ENCODE results near the gene ANKHD1.

The ANKHD1 gene, protein sequence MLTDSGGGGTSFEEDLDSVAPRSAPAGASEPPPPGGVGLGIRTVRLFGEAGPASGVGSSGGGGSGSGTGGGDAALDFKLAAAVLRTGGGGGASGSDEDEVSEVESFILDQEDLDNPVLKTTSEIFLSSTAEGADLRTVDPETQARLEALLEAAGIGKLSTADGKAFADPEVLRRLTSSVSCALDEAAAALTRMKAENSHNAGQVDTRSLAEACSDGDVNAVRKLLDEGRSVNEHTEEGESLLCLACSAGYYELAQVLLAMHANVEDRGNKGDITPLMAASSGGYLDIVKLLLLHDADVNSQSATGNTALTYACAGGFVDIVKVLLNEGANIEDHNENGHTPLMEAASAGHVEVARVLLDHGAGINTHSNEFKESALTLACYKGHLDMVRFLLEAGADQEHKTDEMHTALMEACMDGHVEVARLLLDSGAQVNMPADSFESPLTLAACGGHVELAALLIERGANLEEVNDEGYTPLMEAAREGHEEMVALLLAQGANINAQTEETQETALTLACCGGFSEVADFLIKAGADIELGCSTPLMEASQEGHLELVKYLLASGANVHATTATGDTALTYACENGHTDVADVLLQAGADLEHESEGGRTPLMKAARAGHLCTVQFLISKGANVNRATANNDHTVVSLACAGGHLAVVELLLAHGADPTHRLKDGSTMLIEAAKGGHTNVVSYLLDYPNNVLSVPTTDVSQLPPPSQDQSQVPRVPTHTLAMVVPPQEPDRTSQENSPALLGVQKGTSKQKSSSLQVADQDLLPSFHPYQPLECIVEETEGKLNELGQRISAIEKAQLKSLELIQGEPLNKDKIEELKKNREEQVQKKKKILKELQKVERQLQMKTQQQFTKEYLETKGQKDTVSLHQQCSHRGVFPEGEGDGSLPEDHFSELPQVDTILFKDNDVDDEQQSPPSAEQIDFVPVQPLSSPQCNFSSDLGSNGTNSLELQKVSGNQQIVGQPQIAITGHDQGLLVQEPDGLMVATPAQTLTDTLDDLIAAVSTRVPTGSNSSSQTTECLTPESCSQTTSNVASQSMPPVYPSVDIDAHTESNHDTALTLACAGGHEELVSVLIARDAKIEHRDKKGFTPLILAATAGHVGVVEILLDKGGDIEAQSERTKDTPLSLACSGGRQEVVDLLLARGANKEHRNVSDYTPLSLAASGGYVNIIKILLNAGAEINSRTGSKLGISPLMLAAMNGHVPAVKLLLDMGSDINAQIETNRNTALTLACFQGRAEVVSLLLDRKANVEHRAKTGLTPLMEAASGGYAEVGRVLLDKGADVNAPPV (N-terminal part only)

DNA sequence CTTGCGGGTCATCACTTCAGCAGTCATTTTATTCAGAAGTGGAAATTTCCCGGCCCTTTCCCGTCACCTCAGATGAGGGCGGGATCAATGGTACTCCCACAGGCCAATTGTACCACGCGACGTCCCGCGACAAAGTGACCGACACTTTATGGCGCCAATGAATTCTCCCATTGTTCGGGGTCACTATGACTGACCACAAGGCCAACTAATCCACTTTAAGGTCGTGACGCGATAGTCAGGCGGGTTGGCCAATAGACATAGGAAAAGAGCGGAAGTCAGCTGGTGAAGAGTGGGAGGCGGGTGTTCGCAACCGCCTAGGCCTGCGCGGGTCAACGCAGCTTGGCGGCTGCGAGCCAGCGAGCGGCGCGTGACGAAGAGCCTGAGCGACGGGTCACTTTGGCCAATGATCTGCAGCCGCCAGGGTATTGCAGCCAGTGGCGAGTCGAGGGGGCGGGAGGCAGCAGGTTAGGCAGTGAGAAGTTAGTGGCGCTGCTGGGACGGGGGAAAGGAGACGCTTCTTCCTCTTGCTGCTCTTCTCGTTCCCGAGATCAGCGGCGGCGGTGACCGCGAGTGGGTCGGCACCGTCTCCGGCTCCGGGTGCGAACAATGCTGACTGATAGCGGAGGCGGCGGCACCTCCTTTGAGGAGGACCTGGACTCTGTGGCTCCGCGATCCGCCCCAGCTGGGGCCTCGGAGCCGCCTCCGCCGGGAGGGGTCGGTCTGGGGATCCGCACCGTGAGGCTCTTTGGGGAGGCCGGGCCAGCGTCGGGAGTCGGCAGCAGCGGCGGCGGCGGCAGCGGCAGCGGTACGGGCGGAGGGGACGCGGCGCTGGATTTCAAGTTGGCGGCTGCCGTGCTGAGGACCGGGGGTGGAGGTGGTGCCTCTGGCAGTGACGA is at the start of gene ANKHD1:
ANKHD1 (plus strand) TSS at position 472 of the 896 bp plus-strand sequence; CDS start at position 607, 135 bp downstream.
- peak; percentile 99 for DNase-seq

DNA sequence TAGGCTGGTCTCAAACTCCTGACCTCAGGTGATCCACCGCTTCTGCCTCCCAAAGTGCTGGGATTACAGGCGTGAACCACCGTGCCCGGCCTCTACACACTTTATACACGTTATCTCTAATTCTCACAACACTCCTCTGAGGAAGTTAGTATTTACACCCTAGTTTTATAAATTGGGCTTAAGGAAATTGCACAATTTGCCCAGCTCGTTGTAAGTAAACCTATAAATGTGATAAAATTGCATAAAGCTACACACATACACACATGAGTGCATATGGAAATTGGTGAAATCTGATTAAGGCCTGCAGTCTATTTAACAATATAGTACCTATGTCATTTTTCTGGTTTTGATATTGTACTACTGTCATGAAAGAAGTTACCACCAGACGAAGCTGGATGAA is 46.1 kb upstream of the ANKHD1 start:
- no peak for DNase-seq

DNA sequence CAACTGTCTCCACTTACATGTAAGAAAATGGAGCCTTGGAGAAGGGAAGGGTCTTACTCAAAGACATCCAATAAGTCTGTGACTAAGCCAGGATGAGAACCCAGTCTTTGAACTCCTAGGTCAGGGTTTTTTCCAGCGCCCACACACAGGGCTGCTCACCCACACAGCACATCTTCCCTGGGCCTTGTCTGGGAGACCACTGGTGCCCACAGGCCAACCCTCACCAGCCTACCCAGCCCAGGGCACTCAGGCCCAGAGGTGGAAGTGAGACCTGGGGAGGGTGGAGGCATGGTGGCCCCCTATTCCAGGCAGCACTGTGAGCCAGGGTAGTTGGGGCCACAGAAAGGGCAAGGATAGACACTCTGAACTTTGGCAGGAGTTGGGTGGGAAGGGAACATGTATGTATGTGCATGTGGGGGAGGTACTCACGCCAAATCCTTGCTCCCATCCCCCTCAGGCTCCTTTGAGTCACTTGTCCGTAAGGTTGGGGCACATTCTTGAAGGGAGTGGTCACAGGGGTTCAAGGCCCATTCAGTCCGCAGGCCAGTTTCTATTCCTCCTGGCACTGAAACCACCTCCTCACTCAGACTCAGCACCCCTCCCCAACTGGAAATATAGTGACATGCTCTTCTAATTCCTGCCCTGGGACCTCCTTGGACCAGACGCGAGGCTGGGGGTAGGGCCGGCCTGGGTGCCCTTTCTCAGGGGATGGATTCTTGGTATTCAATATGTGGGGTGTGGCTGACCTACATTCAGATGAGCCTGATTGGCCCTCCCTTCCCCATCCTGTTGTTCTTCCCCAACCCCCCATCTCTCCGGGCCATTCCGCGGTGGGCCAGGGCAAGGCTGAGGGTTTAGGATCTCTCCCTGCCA is 44.5 kb upstream of the ANKHD1 start:
- DNase-seq: no peak

DNA sequence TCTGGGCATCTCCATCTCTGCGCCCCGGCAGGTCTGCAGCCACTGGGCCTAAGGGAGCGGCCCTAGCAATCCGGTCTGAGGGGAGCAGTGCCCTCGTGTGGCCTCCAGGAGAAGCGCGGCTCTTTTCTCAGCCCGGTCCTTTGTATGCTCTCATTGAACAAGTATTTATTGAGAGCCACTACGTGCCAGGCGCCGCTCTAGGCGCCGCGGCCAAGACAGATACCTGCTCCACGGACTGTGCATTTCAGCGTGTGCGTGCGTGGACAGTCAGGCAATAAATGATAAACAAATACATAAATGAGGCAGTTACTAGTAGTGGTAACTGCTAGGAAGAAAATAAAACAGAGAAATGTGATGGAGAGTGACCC is 43.9 kb upstream of the ANKHD1 start:
- peak; percentile 74 for DNase-seq

DNA sequence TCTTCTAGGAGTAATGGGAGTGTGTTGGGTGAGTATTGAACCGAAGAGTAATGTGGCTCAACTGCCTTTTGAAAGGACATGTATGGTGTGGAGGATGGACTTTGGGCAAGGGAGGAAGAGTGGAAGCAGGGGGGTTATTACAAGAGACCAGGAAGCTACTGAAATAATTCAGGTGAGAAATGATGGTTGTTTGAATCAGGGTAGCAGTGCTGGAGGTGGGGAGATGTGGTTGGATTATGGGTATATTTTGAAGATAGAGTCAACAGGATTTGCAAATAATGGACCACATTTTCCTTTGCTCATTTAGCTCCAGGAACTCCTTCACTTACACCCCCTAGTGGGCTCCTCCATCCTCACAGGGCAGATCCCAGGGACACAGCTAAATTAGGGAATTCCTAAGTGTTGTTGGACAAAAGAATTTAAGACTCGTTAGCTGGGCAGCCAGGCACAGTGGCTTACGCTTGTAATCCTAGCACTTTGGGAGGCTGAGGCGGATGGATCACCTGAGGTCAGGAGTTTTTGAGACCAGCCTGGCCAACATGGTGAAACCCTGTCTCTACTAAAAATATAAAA is 42.8 kb upstream of the ANKHD1 start:
- no peak for DNase-seq

DNA sequence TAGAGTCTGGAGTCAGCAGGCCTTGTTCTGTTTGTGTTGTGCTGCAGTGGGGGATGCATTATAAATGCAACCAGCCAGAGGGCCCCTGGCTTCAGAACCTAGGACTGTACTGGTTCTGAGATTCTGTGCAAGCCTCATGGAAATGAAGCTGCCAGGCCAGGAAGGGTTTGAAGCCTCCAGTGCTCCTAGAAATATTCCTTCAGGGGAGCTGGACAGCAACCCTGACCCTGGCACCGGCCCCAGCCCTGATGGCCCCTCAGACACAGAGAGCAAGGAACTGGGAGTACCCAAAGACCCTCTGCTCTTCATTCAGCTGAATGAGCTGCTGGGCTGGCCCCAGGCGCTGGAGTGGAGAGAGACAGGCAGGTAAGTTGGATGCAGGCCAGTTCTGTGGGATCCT is 41.5 kb upstream of the ANKHD1 start, which contains the start of gene SLC4A9:
SLC4A9 (plus strand) TSS at position 94 of the 400 bp plus-strand sequence; CDS start at position 137, 43 bp downstream.
- DNase-seq: no peak

DNA sequence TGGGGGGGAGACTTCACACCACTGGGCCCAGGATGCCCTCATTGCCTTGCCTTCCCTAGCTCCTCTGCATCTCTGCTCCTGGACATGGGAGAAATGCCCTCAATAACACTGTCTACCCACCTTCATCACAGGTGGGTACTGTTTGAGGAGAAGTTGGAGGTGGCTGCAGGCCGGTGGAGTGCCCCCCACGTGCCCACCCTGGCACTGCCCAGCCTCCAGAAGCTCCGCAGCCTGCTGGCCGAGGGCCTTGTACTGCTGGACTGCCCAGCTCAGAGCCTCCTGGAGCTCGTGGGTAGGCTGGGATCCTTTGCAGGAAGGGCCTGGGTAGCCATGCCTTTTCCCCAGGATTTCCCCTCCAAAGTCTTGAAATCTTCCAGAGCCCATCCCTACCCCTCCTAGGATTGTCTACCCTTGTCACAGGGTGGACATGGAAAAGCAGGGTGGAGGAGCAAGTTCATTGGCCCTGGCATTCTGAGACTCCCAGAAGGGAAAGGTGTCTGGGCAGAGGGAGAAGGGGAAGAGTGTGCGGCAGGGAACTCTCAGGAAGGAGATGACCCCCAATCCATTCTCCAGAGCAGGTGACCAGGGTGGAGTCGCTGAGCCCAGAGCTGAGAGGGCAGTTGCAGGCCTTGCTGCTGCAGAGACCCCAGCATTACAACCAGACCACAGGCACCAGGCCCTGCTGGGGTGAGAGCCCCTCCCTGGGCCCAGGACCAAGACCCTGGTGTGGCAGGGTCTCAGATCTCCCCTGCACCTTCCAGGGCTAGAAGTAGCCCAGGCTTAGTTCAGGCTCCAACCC is 40.8 kb upstream of the ANKHD1 start:
- no peak for DNase-seq

DNA sequence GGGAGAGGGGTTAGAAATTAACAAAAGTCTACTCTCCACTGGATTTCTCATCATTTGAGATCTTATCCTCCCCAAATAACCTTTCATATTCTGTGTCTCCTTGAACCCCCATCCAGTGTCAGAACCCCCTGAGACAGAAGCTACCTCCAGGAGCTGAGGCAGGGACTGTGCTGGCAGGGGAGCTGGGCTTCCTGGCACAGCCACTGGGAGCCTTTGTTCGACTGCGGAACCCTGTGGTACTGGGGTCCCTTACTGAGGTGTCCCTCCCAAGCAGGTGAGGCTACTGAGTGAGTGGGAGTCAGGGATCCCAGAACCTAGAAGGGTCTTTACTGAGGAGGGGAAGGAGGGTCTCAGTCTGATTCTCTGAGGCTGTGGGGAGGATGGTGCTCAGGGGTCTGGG is 39.7 kb upstream of the ANKHD1 start:
- no peak for DNase-seq

DNA sequence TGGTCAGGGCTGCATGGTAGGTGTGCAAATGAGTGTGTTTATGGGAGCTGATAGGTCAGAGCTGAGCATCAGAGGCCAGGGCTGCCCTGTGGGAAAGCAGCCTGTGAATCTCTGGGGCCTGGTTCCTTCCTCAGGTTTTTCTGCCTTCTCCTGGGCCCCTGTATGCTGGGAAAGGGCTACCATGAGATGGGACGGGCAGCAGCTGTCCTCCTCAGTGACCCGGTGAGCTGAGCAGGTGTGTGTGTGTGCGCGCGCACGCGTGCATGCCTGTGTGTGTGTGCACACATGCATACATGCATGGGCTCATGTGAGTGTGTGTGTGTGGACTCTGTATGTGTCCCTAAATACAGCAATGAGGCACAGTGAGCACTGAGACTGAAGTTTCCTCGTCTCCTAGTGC is 39.3 kb upstream of the ANKHD1 start:
- DNase-seq: no peak

DNA sequence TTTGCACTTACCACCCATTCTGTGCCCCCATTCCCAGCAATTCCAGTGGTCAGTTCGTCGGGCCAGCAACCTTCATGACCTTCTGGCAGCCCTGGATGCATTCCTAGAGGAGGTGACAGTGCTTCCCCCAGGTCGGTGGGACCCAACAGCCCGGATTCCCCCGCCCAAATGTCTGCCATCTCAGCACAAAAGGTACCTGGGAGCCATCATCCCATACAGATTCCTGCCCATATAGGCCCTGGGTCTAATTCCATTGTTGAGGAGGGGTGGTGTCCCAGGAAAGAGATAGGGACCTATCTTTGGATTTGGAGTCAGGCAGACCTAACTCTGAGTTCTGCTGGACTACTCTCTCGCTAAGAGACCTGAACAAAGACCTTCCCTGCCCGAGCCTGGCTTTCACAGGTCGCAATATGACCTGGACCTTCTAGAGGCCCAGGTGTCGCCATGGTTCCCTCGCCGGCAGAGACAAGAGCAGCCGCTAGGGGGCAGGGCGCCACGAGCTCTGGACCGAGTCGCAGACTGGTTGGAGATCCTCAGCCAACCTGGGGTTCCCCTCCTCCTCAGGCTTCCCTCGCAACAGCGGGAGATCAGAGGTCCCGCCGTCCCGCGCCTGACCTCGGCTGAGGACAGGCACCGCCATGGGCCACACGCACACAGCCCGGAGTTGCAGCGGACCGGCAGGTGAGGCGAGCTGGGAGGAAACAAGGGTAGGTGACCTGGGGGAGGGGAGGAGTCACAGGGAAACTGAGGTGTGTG is 38.6 kb upstream of the ANKHD1 start:
- peak; percentile 74 for DNase-seq

DNA sequence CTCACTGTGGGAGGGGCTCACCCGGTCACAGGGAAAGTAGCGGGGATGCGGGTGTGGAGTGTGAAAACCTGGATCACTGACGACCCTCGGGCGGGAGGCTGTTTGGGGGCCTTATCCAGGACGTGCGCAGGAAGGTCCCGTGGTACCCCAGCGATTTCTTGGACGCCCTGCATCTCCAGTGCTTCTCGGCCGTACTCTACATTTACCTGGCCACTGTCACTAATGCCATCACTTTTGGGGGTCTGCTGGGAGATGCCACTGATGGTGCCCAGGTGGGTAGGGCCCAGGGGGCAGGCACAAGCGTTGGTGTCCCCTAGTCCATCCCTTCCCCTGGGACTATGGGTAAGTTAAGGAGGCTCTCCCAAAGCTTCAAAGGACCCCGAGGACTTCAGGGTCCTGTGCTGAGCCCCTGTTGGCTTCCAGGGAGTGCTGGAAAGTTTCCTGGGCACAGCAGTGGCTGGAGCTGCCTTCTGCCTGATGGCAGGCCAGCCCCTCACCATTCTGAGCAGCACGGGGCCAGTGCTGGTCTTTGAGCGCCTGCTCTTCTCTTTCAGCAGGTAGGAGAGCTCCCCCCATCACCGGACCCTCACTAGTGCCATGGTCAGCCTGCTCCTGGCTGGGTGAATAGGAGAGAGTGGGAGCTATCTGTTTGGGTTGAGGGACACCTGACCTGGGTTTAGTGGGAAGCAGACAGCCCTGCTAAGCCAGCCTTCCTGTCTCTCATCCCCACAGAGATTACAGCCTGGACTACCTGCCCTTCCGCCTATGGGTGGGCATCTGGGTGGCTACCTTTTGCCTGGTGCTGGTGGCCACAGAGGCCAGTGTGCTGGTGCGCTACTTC is 37.8 kb upstream of the ANKHD1 start:
- DNase-seq: no peak

DNA sequence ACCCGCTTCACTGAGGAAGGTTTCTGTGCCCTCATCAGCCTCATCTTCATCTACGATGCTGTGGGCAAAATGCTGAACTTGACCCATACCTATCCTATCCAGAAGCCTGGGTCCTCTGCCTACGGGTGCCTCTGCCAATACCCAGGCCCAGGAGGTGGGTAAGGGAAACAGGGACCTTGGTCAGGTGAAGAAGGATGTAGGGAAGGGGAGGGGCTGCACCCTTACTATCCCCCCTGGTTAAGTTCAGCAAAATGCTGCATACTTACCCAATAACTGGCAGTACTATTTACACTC is 37.2 kb upstream of the ANKHD1 start:
- DNase-seq: no peak

DNA sequence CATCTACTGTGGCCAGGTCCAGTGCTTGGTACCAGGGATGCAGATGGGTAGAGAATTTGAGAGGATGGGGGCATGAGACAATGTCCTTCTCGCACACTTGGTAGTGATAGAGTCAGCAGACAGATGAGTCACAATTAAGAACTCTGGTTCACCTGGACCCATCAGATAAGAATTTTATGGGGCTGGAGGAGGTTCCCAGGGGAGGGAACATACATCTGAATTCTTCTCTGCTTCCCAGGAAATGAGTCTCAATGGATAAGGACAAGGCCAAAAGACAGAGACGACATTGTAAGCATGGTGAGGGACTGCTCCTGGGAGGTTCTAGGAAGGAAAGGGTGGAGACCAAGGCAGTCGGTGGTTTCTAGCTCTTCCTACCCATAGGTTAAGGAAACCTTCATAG is 36.4 kb upstream of the ANKHD1 start:
- DNase-seq: no peak

DNA sequence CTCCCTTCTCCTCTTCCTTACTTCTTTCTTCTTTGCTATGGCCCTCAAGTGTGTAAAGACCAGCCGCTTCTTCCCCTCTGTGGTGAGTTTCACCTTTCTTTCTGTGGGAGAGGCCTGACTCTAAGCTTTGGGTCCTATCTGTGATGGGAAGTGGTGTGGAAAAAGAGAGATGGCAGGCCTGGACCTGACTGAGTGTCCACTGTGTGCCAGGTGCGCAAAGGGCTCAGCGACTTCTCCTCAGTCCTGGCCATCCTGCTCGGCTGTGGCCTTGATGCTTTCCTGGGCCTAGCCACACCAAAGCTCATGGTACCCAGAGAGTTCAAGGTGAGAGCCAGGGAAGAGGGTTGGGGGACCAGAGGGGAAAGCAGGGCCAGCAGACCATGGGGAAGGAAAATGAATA is 35.7 kb upstream of the ANKHD1 start:
- no peak for DNase-seq

DNA sequence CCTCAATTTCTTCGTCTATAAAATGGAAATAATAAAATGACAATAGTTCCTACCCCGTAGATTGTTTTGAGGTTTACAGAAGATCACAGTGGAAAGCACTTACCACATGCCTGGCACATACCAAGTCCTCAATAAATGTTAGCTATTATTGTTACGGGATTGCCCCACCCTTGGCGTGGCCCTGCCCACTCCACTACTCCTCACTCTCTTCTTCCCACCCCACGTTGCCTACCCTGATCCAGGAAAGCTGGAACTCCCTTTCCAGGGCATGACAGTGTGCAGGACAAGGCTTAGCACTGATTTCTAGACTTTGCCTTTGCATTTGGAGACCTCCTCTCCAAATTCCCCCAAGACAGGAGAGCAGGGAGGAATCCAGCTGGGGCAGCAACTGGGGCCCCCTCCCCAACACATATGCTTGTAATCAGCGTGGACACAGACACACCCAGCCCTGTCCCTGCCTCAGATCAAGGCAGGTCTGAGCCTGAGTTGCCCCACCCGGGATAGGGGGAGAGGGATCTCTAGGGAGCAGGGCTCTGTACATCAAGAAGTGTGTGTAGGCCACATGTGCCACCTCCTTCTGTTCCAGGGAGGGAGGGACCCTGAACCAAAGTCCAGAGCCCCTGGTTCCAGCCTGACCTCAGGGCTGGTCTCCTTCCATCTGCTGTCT is 34.9 kb upstream of the ANKHD1 start:
- DNase-seq: no peak

DNA sequence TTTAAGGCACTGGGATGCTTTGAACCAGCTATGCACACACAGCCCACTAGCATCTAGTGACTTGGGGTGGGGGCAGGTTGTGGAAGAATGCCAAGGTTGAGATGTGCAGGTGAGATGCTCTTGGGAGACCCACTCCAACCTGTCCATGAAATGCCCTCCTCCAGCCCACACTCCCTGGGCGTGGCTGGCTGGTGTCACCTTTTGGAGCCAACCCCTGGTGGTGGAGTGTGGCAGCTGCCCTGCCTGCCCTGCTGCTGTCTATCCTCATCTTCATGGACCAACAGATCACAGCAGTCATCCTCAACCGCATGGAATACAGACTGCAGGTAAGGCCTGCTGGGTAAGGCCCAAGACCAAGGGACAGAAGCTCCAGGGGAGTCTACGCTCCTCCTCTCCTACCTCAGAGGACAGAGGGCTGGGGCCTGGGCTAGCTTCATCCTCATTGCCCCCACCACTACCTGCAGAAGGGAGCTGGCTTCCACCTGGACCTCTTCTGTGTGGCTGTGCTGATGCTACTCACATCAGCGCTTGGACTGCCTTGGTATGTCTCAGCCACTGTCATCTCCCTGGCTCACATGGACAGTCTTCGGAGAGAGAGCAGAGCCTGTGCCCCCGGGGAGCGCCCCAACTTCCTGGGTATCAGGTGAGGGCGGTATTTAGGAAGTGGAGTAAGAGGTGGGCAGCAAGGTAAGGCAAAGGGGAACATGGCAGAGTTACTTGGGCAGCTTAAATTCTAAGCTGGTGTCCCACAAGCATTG is 34.2 kb upstream of the ANKHD1 start:
- no peak for DNase-seq
